Measurements from ENCODE around the gene EVA1C. TPM values are rescaled to one million over a fixed set of nuclear protein-coding genes. Genes with fewer than 3 reads are reported as not detected.
"Not testable (repeated sequence)": the region's sequence is repeated elsewhere in the genome, so short reads cannot be mapped to it uniquely, and the experiment has no call there.

Gene EVA1C
- total RNA-seq, 1 donor from 2014 or later, result 34.8 TPM

GRCh38 chr21:32462564-32462963 is 50.1 kb downstream of the EVA1C start:
- not testable (repeated sequence) for DNase-seq (ENCODE audit: low spot score)

GRCh38 chr21:32463367-32463766 is 50.9 kb downstream of the EVA1C start:
- DNase-seq (ENCODE audit: low spot score), result no peak

- DNase-seq (ENCODE audit: low spot score), result peak; percentile 40
Observed at GRCh38 chr21:32463889-32464300, 51.4 kb downstream of the EVA1C start.

- no peak for DNase-seq (ENCODE audit: low spot score)
Observed at GRCh38 chr21:32467291-32467690, 54.8 kb downstream of the EVA1C start.

- DNase-seq (ENCODE audit: low spot score), result no peak
Observed at GRCh38 chr21:32468681-32469111, 56.2 kb downstream of the EVA1C start.

- DNase-seq (ENCODE audit: low spot score), result no peak
Observed at GRCh38 chr21:32469628-32470027, 57.1 kb downstream of the EVA1C start.

- DNase-seq (ENCODE audit: low spot score), result no peak
Observed at GRCh38 chr21:32470206-32470605, 57.7 kb downstream of the EVA1C start.

- no peak for DNase-seq (ENCODE audit: low spot score)
Observed at GRCh38 chr21:32472890-32473765, 60.6 kb downstream of the EVA1C start.

GRCh38 chr21:32474179-32475059 is 61.9 kb downstream of the EVA1C start:
- no peak for DNase-seq (ENCODE audit: low spot score)

- DNase-seq (ENCODE audit: low spot score), result peak; percentile 23
Observed at GRCh38 chr21:32475162-32475812, 62.8 kb downstream of the EVA1C start.

- no peak for DNase-seq (ENCODE audit: low spot score)
Observed at GRCh38 chr21:32476661-32477423, 64.3 kb downstream of the EVA1C start.

GRCh38 chr21:32477424-32477745 is 64.9 kb downstream of the EVA1C start:
- DNase-seq (ENCODE audit: low spot score), result no peak

GRCh38 chr21:32481875-32482408 is 69.4 kb downstream of the EVA1C start:
- DNase-seq (ENCODE audit: low spot score), result no peak

GRCh38 chr21:32482565-32483292 is 70.2 kb downstream of the EVA1C start:
- DNase-seq (ENCODE audit: low spot score), result no peak

GRCh38 chr21:32483293-32483595 is 70.7 kb downstream of the EVA1C start:
- no peak for DNase-seq (ENCODE audit: low spot score)

- DNase-seq (ENCODE audit: low spot score), result peak; percentile 47
Observed at GRCh38 chr21:32484706-32485380, 72.3 kb downstream of the EVA1C start.

GRCh38 chr21:32492376-32492775 is 79.9 kb downstream of the EVA1C start:
- no peak for DNase-seq (ENCODE audit: low spot score)

- no peak for DNase-seq (ENCODE audit: low spot score)
Observed at GRCh38 chr21:32494934-32495709, 82.6 kb downstream of the EVA1C start.

- no peak for DNase-seq (ENCODE audit: low spot score)
Observed at GRCh38 chr21:32496568-32496967, 84.1 kb downstream of the EVA1C start.
